ENCODE measurements around the gene DLK1. TPM values are rescaled to one million over a fixed set of nuclear protein-coding genes. Genes with fewer than 3 reads are reported as not detected.

Gene DLK1
- total RNA-seq, 2 donors from 2014 or later: 2.2 TPM; not detected in 1

DNA sequence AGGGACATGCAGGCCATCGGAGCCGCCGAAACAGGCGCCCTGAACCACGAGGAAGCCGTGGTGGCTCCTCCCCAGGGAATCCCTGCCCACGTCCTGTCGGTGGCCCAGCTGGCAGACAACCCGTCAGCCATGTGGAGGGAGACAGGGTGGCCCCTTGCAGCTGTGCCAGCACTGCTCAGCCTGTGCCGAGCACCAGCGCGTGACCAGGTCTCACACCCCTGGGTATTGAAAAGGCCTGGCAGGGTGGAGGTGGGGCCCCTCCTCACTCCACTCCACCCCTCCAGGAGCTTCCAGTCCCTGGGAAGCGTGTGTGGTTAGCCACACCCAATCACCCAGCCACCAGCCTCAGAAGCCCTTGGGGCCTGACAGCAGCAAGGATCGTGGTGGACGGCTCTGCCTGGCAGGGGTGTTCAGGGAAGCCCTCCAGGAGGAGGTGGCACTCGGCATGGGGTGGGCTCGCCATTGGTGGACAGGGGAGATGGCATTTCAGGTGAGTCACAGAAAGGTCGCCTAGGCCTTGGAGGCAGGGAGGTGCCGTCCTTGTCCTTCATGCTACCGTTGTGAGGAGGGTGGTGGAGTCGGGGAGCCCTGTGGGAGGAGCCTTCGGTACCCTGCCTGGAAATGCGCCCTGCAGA lies 12.3 kb upstream of the DLK1 start:
- no peaks in the 10 kb centered on the region for H3K4me1 ChIP-seq
- no peak for DNase-seq
- H3K27me3 ChIP-seq: no peaks in the 10 kb centered on the region
- TF ChIP-seq, protein P1, sequence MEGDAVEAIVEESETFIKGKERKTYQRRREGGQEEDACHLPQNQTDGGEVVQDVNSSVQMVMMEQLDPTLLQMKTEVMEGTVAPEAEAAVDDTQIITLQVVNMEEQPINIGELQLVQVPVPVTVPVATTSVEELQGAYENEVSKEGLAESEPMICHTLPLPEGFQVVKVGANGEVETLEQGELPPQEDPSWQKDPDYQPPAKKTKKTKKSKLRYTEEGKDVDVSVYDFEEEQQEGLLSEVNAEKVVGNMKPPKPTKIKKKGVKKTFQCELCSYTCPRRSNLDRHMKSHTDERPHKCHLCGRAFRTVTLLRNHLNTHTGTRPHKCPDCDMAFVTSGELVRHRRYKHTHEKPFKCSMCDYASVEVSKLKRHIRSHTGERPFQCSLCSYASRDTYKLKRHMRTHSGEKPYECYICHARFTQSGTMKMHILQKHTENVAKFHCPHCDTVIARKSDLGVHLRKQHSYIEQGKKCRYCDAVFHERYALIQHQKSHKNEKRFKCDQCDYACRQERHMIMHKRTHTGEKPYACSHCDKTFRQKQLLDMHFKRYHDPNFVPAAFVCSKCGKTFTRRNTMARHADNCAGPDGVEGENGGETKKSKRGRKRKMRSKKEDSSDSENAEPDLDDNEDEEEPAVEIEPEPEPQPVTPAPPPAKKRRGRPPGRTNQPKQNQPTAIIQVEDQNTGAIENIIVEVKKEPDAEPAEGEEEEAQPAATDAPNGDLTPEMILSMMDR (IDR thresholded peaks at IDR 0.05): no peak
- H3K9me3 ChIP-seq: no peaks in the 10 kb centered on the region
- H3K27ac ChIP-seq: no peak overlapping the region
- no peaks in the 10 kb centered on the region for H3K36me3 ChIP-seq
- intact Hi-C loops (cut with DNase I): no loop called here
- H3K4me3 ChIP-seq: no peak overlapping the region
- no peak overlapping the region for H3K9ac ChIP-seq (ENCODE audit: low read depth in 2 of 2, low read length in 2 of 2)

DNA sequence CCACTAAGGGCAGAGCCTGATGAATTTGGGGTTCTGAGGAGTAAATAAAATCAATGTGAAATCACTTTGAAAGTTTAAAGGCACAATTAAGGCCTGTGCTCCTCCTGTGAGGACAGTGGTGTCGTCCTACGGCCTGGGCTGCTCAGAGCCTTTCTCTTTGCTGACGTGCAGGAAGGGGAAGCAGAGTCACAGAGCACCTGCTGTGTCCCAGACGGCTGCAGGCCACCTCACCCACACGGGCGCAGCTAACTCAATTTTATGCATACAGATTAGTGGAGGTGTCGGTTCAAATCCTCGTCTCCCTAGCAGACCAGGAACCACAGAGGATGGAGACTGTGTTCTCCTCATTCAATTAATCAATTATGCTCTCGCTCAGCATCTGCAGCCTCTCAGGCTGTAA lies 11.4 kb upstream of the DLK1 start:
- TF ChIP-seq, protein P1 (IDR thresholded peaks at IDR 0.05): no peak
- H3K9ac ChIP-seq (ENCODE audit: low read depth in 2 of 2, low read length in 2 of 2): no peak overlapping the region
- no peak for DNase-seq
- H3K4me1 ChIP-seq: no peaks in the 10 kb centered on the region
- no peaks in the 10 kb centered on the region for H3K9me3 ChIP-seq
- no peak overlapping the region for H3K4me3 ChIP-seq
- intact Hi-C loops (cut with DNase I): no loop called here
- H3K36me3 ChIP-seq: no peaks in the 10 kb centered on the region
- H3K27me3 ChIP-seq: no peaks in the 10 kb centered on the region
- H3K27ac ChIP-seq: no peak overlapping the region

DNA sequence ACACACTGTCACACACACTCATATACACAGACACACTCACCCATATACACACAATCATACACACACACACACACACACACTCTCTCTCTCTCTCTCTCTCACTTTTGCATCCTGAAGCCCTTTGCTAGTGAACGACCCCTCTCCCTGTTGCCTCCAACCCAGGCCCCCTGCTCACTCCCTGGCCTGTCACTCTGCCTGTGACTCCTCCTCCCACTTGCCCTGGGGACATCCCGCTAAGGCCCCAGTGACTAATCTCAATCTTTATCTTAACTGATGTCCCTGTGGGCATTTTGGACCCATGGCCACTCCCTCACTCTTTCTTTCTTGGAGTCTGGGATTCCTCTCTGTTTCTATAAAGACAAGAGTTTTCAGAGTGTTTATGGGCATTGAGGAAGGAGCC lies 10.9 kb upstream of the DLK1 start:
- H3K4me1 ChIP-seq: no peaks in the 10 kb centered on the region
- no peak overlapping the region for H3K9ac ChIP-seq (ENCODE audit: low read depth in 2 of 2, low read length in 2 of 2)
- no peak overlapping the region for H3K27ac ChIP-seq
- H3K36me3 ChIP-seq: no peaks in the 10 kb centered on the region
- TF ChIP-seq, protein P1 (IDR thresholded peaks at IDR 0.05): no peak
- H3K4me3 ChIP-seq: no peak overlapping the region
- intact Hi-C loops (cut with DNase I): no loop called here
- H3K9me3 ChIP-seq: no peaks in the 10 kb centered on the region
- H3K27me3 ChIP-seq: no peaks in the 10 kb centered on the region
- DNase-seq: no peak

DNA sequence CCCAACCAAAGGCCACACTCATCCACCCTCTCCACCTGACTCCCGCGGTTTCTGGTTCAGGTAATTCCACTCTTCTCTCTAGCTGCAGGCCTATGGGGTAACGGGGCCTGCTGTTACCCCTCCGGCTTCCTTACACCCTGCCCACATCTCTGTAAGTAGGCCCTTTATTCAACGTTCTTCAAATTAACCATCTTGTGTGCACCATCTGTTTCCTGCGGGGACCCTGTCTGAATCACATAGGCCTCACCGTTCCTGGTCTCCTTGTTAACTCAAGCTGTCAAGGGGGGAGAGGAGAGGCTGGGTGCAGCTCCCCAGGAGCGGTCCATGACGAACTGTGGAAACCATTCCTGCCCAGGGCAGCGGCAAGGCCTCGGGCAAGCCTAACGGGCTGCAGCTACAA lies 9.3 kb upstream of the DLK1 start:
- intact Hi-C loops (cut with DNase I): no loop called here
- Histone ChIP-seq H3K4me1 (no peaks in the 10 kb centered on the region), H3K27me3 (no peaks in the 10 kb centered on the region), H3K4me3 (no peak overlapping the region), H3K27ac (no peak overlapping the region), H3K9ac (ENCODE audit: low read depth in 2 of 2, low read length in 2 of 2) (no peak overlapping the region), H3K9me3 (no peaks in the 10 kb centered on the region), H3K36me3 (no peaks in the 10 kb centered on the region)
- DNase-seq: no peak
- TF ChIP-seq, protein P1 (IDR thresholded peaks at IDR 0.05): no peak

DNA sequence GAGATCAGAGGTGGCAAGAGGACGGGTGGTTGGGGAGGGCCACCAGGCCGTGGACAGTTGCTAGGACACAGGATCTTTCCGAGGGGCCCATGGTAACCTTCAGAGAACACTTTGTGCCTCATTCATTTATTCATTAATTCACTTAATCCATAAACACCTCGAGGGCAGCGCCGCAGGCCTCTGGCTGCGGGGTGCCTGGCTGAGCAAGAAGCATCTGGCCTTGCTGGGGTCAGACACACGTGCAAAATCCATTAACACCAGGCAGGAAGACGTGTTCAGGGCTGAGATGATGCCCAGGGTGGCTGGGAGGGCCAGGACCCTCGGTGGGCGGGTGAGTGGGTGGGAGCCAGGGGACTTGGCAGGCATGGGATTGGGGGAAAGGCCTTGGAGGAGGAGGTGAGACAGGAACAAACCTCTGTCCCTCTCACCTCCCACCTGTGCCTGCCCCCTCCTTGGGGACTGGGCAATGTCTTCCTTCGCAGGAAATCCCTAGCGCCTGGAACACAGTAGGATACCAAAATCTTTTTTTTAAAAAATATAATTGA lies 6.6 kb upstream of the DLK1 start:
- no peak overlapping the region for H3K9ac ChIP-seq (ENCODE audit: low read depth in 2 of 2, low read length in 2 of 2)
- no peak overlapping the region for H3K4me3 ChIP-seq
- intact Hi-C loops (cut with DNase I): no loop called here
- H3K27ac ChIP-seq: no peak overlapping the region
- no peaks in the 10 kb centered on the region for H3K36me3 ChIP-seq
- TF ChIP-seq, protein P1 (IDR thresholded peaks at IDR 0.05): no peak
- no peaks in the 10 kb centered on the region for H3K27me3 ChIP-seq
- H3K4me1 ChIP-seq: no peaks in the 10 kb centered on the region
- DNase-seq: no peak
- H3K9me3 ChIP-seq: no peaks in the 10 kb centered on the region
